Fibroblast of skin of left quadriceps (primary cell): Measurements from ENCODE around the gene GNG11.
A peak's percentile ranks its signal among the peaks of the same experiment; 100 is the strongest.

Experiments
- DNase-seq, 2 experiments: peaks; one replicate each; pipeline ENCODE4 v3.0.0-alpha.2; 2013; ENCODE audit warnings: low read depth in 2 of 2

Gene GNG11

DNA sequence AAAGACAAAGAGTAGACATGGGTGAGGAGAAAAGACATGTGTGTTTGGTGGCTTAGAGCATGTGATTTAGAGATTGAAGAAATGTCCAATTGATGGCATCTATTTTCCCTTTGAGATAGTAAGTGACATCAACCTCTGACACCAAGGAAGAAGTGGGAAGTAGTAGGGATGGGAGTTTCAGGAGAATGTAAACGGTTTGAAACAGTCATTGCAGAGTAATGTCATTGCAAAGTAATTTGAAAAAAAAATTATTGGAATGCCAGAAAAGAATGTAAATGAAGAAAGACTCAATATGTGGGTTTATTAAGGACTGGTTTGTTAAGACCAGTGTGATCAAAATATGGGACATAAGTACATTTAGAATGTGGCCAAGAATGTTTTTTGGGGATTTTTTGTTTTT lies 26.6 kb downstream of the GNG11 start:
- no peak for DNase-seq

DNA sequence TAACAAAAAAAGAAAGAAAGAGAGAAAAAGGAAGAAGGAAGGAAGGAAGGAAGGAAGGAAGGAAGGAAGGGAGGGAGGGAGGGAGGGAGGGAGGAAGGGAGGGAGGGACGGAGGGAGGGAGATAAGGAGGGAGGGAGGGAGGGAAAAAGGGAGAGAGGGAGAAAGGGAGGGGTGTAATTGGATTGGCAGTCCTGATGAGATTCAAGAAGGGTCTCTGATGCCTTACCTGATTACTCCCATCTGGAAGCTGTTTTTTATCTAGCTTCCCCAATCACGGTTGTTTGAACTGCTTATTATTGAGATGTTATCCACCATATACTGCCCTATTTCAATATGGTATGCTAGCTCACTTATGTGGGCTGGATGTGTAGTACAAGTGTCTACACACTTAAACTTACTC lies 27.3 kb downstream of the GNG11 start:
- DNase-seq, result no peak

GRCh38 chr7:93949423-93949822 lies 27.9 kb downstream of the GNG11 start:
- peak; percentile 58 to 59 for DNase-seq

- no peak for DNase-seq
Measured at GRCh38 chr7:93955304-93955703, 33.8 kb downstream of the GNG11 start.

DNA sequence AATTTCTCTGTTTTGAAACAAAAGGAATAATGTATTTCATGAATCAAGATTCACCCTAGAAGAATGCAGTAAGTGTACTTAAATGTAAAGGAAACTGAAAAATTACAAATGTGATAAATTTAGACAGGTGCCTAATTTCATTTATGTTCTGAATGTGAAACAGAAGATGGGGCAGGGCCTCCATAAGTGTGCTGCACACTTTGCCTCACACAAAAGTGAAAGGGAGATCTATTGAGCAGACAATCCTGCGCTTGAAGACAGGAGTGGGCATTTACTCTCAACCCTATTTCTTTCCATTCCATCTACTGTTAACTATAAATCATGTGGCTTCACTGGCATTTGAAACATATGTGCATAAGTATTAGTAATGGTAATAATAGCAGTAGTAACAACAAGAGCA lies 36.2 kb downstream of the GNG11 start:
- no peak for DNase-seq

DNA sequence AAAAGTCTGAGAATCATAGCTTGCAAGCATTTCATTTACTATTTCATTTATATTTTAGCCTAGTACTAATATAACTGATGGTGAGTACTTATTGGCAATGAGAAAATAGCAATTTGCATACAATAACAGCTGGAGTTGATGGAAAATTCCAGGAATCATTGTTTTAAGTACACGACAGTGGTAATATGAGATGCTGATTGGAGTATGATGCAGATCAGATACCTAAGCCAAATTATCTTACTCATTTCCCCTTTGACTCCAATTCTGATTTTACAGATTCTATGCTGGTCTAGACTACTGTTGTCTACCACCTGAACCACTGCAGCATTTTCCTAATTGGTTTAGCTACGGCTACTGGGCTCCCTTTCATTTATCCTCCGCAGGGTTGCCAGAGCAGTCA lies 36.7 kb downstream of the GNG11 start:
- DNase-seq, result no peak

GRCh38 chr7:93958651-93959050 lies 37.1 kb downstream of the GNG11 start:
- DNase-seq, result no peak

GRCh38 chr7:93960986-93961385 lies 39.5 kb downstream of the GNG11 start:
- DNase-seq, result no peak

GRCh38 chr7:93964262-93964661 lies 42.7 kb downstream of the GNG11 start:
- no peak for DNase-seq

DNA sequence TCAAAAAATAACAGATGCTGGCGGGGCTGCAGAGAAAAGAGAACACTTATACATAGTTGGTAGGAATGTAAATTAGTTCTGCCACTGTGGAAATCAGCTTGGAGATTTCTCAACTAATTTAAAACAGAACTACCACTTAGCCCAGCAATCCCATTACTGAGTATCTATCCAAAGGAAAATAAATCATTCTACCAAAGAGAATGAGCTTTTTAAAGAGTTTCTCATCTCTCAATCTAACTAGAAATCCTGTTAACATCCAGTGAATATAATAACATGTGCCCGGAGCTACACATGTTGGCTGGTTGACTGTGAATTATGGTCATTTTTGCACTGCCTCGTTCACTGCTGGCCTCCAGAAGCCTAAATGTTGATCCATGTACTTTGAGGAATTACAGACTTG lies 43.3 kb downstream of the GNG11 start:
- DNase-seq, result no peak

DNA sequence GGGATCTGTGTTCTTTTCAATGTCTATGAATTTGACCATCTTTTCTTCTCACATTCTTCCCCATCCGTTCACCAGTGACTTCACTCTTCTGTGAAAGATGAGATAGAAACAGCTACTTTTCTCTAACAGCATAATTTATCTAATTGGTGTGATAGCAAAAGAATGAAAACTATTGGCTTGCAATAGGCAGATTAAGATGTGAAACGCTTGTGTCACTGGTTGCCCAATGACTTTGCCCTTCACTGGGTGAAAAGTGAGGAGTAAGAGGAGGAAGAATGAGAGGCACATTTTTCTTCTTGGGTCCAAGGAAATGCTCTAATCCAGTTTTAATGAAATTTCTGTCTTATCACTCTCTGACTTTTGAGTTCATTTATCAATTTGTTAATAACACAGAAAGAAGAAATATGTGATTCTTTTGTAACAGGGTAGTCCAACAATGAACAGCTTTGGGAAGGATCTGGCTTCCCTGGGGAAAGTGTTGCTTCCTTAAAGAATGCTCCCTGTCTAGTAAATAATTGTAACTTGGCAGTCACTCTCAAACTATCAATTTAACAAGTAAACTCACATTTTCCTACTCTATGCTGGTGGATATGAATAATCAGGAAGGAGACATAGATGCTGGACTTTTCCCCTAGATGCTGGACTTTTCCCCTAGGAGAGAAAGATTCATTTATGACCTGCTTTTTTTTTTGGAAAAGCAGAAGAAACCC lies 47.5 kb downstream of the GNG11 start:
- DNase-seq, result no peak

DNA sequence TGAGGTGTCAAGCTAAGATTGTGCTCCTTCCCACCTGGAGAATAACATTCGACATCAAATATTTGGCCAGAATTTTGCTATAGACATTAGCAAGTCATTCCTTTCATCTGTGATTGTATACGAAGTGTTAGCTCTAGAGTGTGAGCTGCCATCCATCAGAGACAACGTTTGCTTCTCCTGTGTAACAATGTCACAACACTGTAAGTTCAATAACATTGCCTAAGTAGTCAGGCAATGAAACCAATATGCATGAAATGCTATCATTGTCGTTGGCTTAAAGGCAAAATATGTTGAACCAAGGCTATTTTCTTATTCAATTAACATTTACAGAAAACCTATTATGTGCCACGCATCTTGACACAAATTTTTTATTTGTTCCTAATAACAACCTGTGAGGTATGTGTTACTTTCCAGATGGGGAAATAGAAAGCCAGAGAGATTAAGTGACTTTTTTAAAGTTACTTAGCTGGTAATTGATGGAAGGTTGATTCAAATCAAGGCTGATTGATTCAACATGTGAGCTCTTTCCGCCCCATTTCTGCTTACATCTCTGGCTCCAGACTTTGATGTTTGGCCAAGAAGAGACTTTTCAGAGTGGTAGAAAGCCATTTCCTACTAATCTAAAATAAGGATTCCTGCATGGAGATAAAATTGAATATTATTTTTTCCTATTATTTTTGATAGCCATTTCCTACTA lies 50.6 kb downstream of the GNG11 start:
- DNase-seq, result no peak

- DNase-seq, result no peak
Measured at GRCh38 chr7:93973134-93973533, 51.6 kb downstream of the GNG11 start.

- DNase-seq, result no peak
Measured at GRCh38 chr7:93977211-93977950, 55.8 kb downstream of the GNG11 start.
